GM19023 (cell line): ENCODE results near the gene FGFR1OP2.
"Not testable (repeated sequence)": the region's sequence is repeated elsewhere in the genome, so short reads cannot be mapped to it uniquely, and the experiment has no call there.

Experiments
- ATAC-seq: cut with Tn5 transposase; IDR thresholded peaks from one replicate; pipeline ENCODE4 v1.9.1; 2021; ENCODE audit warnings: mild to moderate bottlenecking, moderate library complexity; ENCODE audit not compliant: unreplicated experiment

The FGFR1OP2 gene

DNA sequence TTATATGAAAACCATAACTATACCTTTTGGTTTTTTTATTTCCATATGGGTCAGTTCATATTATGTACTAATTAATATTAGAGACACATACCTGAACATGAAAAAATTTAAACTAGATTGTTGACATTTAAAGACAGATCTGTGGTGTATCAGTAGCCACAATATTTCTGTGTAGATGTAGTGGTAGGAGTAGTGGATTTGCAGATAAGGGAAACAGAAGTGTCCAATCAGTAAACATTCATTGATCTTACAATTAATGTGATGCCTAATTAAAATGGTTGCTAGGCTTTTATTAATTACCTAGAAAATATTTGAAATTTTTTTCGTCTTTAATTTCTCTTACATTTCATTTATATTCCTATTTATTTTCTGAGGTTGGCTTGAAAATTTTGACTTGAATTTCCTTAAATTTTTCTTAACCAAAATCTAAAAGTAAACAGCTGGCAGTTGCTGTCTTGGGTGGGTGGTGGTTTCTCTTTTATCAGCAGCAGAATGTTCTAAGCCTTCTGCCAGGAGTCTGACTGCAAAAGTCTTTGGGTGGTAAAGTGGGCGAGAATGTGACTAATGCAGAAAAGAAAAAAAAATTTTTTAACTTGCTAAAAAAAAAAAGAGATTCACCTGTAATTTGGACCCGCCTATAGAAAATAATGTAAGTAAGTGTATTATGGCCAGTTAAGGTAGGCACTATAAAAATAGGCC lies 2.4 kb downstream of the FGFR1OP2 start:
- ATAC-seq: no peak

DNA sequence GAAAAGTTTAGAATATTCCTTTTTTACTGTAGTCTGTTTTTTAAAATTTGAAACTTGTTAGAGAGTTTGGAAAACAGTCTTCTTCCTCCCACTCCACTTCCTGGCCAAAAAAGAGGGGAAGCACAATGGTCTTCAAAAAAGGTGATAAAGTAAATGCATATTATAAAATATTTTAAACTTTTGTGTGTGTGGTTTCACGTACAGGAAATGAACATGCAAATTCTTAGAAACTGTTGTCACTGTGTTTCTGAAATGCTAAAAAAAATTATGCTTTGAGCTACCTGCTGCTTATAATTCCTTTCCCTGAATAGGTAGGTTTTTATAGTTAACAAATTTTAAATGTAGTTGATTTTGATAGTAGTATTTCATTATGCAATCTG lies 2.9 kb downstream of the FGFR1OP2 start:
- ATAC-seq: no peak

GRCh38 chr12:26948309-26948708 lies 10.0 kb downstream of the FGFR1OP2 start:
- no peak for ATAC-seq

DNA sequence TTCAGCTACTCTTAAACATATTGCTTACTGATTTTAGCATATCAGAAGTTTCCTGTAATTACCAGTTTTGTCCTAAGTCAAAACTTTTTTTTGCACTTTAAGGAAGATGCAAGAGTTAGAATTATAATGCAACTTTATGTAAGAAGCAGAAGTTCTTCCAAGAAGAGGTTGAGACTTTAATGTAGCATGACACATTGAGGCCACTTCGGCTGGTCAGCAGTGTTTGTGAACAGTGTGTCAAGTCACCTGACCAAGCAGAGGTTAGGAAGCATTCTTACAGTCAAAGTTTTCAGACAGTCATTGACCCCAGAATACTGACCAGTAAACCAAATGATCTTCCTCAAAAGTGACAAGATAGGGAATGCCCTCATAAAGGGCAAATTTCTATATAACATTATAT lies 15.2 kb downstream of the FGFR1OP2 start:
- ATAC-seq: no peak

GRCh38 chr12:26954027-26954426 lies 15.8 kb downstream of the FGFR1OP2 start:
- no peak for ATAC-seq

DNA sequence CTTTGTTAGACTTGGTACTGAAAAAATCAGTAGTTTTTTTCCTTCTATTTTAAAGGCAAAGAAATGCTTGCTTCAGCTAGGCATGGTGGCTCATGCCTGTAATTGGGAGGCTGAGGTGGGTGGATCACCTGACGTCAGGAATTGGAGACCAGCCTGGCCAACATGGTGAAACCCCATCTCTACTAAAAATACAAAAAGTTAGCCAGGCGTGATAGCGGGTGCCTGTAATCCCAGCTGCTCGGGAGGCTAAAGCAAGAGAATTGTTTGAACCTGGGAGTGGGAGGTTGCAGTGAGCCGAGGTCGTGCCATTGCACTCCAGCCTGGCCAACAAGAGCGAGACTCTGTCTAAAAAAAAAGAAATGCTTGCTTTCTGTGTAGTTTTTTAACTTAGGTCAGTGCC lies 23.1 kb downstream of the FGFR1OP2 start:
- not testable (repeated sequence) for ATAC-seq

DNA sequence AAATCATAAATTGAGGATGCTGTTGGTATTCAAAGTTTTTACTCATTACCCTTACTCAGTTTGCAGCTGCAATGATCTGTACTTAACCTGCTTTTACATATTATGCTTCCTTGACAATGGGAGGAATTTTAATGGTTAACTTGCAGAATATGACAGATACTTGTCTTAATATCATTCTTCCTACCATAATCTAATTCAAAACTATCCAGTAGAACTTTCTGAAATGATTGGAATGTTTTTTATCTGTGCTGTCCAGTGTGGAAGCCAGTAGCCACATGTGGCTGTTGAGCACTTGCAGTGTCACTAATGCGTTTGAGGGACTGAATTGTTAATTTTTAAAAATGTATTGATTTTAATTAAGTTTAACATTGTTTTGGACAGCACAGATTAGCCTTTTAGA lies 23.5 kb downstream of the FGFR1OP2 start:
- ATAC-seq: no peak

GRCh38 chr12:26963413-26963812 lies 25.1 kb downstream of the FGFR1OP2 start:
- ATAC-seq: no peak

- ATAC-seq: no peak
Measured at GRCh38 chr12:26966842-26967241, 28.6 kb downstream of the FGFR1OP2 start.

- ATAC-seq: no peak
Measured at GRCh38 chr12:26970136-26970535, 31.9 kb downstream of the FGFR1OP2 start.

GRCh38 chr12:26971963-26972362 lies 33.7 kb downstream of the FGFR1OP2 start:
- ATAC-seq: peak; percentile 99

GRCh38 chr12:26976687-26977086 lies 38.4 kb downstream of the FGFR1OP2 start:
- ATAC-seq: no peak

GRCh38 chr12:26978801-26979200 lies 40.5 kb downstream of the FGFR1OP2 start:
- no peak for ATAC-seq

DNA sequence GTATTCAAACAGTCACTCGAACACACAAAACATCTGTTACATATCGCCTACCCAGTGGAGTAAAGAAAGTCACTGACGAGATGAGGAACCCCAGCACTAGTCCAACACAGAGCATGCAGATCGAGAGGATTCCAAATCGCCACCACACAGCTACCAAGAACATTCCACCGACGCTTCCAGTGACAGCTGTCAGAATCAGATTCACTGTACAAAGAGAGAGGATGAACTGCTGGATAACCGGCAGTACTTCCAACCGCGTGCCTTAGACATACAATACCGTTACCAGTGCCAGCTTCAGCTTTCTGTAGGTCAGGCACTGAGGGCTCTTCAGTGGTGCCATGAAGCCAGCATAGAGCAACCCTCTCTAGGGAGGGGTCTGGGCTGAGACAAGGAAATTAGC lies 41.5 kb downstream of the FGFR1OP2 start:
- ATAC-seq: no peak

DNA sequence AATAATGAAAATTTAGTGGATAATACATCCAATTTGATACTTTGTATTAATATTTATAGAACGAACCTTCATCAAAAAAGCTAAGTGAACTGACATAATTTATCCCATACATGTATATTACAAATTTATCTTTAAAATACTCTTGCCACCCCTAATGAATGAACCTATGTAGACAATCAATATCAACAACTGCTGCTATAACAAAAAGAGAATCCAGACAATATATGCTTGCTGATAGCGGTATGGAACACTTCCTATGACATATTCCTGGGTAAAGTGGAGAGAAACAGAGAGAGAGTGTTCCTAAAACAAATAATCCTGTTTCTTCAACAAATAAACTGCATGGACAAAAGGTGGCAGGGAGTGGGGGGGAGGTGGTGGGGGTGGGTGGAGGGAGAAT lies 44.6 kb downstream of the FGFR1OP2 start:
- ATAC-seq: no peak

GRCh38 chr12:26987634-26988424 lies 49.6 kb downstream of the FGFR1OP2 start:
- no peak for ATAC-seq

- ATAC-seq: no peak
Measured at GRCh38 chr12:26988703-26989102, 50.4 kb downstream of the FGFR1OP2 start.

DNA sequence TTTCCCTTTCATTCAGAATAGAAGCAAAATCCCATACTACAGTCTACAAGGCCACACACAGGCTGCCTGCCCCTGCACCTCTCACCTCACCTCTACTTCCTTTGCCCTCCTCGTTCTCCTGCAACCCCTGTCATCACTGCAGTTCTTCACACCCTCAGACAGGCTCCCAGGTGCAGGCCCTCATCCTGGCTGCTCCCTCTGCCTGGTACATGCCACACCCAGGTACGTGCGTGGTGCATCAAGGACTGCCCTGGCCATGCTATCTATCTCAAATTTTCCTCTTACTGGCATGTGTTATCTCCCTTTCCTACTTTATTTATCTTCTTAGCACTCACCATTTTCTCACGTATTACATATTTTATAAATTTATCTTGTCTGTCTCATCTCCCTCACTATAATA lies 51.6 kb downstream of the FGFR1OP2 start:
- ATAC-seq: no peak

DNA sequence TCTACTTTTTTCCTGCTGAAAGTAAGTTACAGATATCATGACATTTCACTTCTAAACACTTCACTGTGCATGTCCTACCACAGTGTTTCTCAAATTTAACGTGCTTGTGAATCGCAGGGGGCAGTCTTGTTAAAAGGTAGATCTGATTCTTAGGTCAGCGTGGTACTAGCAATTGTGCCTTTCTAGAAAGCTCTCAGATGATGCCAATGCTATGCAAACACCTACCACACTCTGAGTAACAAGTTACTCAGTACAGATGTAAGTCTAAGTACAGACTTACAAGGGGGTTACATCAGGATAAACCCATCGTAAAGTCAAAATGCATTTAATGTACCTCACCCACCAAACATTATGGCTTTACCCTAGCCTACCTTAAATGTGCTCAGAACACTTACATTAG lies 53.6 kb downstream of the FGFR1OP2 start:
- no peak for ATAC-seq

DNA sequence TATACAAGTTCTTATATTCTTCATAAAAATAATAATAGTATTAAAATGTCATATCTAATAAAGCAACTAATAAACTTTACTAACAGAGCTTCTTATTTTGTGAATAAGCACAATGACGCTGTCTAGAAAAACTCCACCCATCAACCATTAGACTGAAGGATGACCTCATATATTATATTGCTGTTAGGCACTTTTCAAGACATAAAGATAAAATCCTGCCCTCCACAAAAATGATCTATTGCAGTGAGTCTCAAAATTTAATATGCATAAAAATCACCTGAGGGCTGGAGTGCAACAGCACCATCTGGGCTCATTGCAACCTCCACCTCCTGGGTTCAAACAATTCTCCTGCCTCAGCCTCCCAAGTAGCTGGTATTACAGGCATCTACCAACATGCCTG lies 55.8 kb downstream of the FGFR1OP2 start:
- no peak for ATAC-seq

DNA sequence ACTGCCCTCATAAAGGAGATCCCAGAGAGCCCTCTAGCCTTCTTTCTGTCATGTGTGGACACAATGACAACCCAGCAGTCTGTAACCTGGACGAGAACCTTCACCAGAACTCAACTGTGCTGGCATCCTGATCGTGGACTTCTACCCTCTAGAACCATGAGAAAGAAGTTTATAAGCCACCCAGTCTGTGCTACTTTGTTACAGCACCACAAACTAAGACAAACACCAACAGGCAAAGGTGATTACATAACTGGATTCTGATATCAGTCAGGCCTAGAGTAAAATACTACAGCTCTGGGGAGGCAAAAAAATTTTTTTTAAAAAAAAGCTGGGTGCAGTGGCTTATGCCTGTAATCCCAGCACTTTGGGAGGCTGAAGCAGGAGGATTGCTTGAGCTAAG lies 57.4 kb downstream of the FGFR1OP2 start:
- no peak for ATAC-seq

DNA sequence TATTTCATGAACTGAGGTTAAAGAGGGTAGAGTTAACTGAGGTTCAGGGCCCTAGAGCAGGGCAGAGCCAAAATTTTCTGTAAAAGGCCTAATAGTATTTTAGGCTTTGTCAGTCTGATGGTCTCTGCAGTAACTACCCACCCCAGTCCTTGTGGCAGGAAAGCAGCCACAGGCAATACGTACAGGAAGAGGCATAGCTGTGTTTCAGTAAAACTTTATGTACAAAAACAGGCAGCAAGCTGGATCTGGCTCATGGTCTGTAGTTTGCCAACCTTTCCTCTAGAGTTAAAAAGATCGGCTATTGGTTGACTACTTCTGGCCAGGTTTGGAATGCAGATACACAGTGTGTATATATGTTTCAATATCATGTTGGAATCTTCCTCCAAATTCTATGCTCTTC lies 58.7 kb downstream of the FGFR1OP2 start:
- ATAC-seq: no peak

DNA sequence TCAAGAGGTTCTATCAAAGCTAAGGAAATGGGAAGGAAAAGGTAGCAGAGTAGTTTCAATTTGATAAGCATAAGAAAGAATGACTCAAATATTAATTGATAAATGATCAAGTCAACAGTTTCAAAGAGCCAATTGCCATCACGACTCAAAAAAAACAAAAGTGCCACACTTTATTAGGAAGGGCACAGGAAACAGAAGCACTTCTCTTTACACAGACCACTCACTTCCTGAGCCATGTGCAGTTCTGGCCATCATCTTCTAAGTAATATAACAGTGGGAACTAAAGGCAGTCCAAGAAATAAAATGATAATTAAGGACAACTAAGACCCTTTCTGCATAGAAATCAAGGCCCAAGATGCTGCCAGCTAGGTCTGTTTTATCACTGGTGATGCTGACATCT lies 62.7 kb downstream of the FGFR1OP2 start:
- no peak for ATAC-seq
